Astrocyte (in vitro differentiated cells and primary cell): ENCODE measurements around the gene ACAT2. TPM values are rescaled to one million over a fixed set of nuclear protein-coding genes. Genes with fewer than 3 reads are reported as not detected.
A peak's percentile ranks its signal among the peaks of the same experiment; 100 is the strongest.

Experiments used
- DNase-seq: peaks from one replicate; pipeline ENCODE4 v3.0.0-alpha.2; 2010; ENCODE audit warnings: low read depth
- FAIRE-seq: peaks from 2 replicates; lab custom pipeline; 2011; peaks lifted over from hg19 to GRCh38; lab: Jason Lieb, UNC
- H2AFZ ChIP-seq: 2 replicates; pipeline ENCODE4 v1.6.0; 2012; ENCODE audit warnings: low read depth, low read length, inconsistent platforms
- H3K27ac ChIP-seq: 2 replicates; pipeline ENCODE4 v1.5.1; 2011; ENCODE audit warnings: low read depth, low read length, inconsistent platforms
- H3K27me3 ChIP-seq: 2 replicates; pipeline ENCODE4 v1.6.0; 2011; ENCODE audit warnings: low read length, inconsistent platforms; ENCODE audit not compliant: insufficient read depth
- H3K36me3 ChIP-seq: 2 replicates; pipeline ENCODE4 v1.5.1; 2011; ENCODE audit warnings: low read length, inconsistent platforms; ENCODE audit not compliant: insufficient read depth
- H3K4me1 ChIP-seq: 2 replicates; pipeline ENCODE4 v1.5.1; 2011; ENCODE audit warnings: low read length, inconsistent platforms; ENCODE audit not compliant: insufficient read depth
- H3K4me2 ChIP-seq: 2 replicates; pipeline ENCODE4 v1.6.0; 2012; ENCODE audit warnings: low read length, inconsistent platforms
- H3K4me3 ChIP-seq: 2 replicates; pipeline ENCODE4 v1.5.1; 2011; ENCODE audit warnings: low read depth, mild to moderate bottlenecking, low read length, inconsistent platforms; ENCODE audit not compliant: insufficient read depth
- H3K79me2 ChIP-seq: 2 replicates; pipeline ENCODE4 v1.6.0; 2012; ENCODE audit warnings: mild to moderate bottlenecking, low read length, inconsistent platforms; ENCODE audit not compliant: insufficient read depth
- H3K9ac ChIP-seq: 2 replicates; pipeline ENCODE4 v1.6.0; 2012; ENCODE audit warnings: mild to moderate bottlenecking, low read length, inconsistent platforms
- H3K9me3 ChIP-seq: 2 replicates; pipeline ENCODE4 v1.5.1; 2012; ENCODE audit warnings: low read depth, mild to moderate bottlenecking, low read length, inconsistent platforms; ENCODE audit not compliant: insufficient read depth
- H4K20me1 ChIP-seq: 2 replicates; pipeline ENCODE4 v1.6.0; 2012; ENCODE audit warnings: low read length, inconsistent platforms; ENCODE audit not compliant: insufficient read depth
- H3K27ac Mint-ChIP-seq: one replicate; pipeline ENCODE4 v1.8.0; 2021; ENCODE audit warnings: mild to moderate bottlenecking, mixed read lengths; ENCODE audit not compliant: unreplicated experiment
- H3K27me3 Mint-ChIP-seq: one replicate; pipeline ENCODE4 v1.8.0; 2021; ENCODE audit warnings: low read depth, mixed read lengths; ENCODE audit not compliant: unreplicated experiment
- H3K36me3 Mint-ChIP-seq: one replicate; pipeline ENCODE4 v1.8.0; 2021; ENCODE audit warnings: low read depth, mixed read lengths; ENCODE audit not compliant: unreplicated experiment
- H3K4me1 Mint-ChIP-seq: one replicate; pipeline ENCODE4 v1.8.0; 2021; ENCODE audit warnings: low read depth, mixed read lengths; ENCODE audit not compliant: unreplicated experiment
- H3K4me3 Mint-ChIP-seq: one replicate; pipeline ENCODE4 v1.8.0; 2021; ENCODE audit warnings: mild to moderate bottlenecking, moderate library complexity, mixed read lengths; ENCODE audit not compliant: unreplicated experiment
- H3K9me3 Mint-ChIP-seq: one replicate; pipeline ENCODE4 v1.8.0; 2021; ENCODE audit warnings: mild to moderate bottlenecking, mixed read lengths; ENCODE audit not compliant: unreplicated experiment
- EZH2 ChIP-seq: IDR thresholded peaks from 2 replicates; pipeline ENCODE4 v1.6.1; 2012; ENCODE audit warnings: mild to moderate bottlenecking, low read length, inconsistent platforms; ENCODE audit not compliant: insufficient read depth
- total RNA-seq: library from RNA; stranded (reverse); gene quantifications from 2 replicates; pipeline ENCODE4 v1.2.1, GENCODE V29; 2021
- TF ChIP-seq, protein P1 (sequence below): IDR thresholded peaks from 2 replicates; pipeline ENCODE4 v1.5.1; 2011; ENCODE audit warnings: low read depth, mild to moderate bottlenecking, inconsistent platforms, low read length, moderate library complexity; ENCODE audit not compliant: insufficient read depth

ACAT2 gene
- total RNA-seq, 1 donor from 2014 or later, result 96.7 TPM

DNA sequence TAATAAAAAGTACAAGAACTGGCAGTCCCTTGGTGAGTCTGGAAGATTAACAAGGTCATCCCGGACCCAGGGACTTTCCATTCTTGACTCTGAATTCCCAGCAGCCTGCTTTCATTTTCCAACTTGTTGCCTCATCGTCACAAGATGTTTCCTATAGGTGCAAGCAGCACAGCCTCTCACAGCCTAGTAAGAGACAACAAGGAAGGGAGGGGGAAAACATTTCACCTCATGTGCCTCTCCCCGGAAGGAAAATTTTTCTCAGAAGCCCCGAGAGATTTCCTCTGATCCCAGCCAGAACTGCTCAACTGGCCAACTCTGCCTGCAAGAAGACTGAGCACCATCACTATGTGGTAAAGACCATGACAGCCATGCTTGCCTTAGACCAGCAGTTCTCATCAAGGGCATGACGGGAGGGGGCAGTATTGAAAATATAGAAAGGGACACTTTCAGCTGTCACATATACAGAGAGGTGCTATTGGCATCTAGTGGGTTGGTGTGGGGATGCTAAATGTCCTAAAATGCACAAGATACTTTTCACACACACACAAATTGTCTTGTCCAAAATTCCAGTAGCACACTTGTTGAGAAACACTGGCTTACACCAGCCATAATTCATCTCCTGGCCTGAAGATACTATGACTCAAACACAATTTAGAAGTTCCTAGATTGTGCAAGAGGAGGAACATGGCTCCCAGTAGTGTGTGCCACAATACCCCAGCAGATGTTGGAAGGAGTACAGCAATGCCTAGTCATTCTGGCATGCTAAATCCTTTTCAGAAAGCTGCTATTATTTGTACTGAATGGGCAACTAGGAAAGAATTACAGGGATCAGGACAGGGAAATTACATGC, 45.4 kb upstream of the ACAT2 start:
- no peaks in the 10 kb centered on the region for H3K27me3 Mint-ChIP-seq
- H3K36me3 ChIP-seq, result no peaks in the 10 kb centered on the region
- H3K27ac ChIP-seq, result peak overlapping the region; percentile 67
- peaks cover 4% of the 10 kb centered on the region for H4K20me1 ChIP-seq
- peaks cover 7% of the 10 kb centered on the region for H3K79me2 ChIP-seq
- TF ChIP-seq, protein P1, sequence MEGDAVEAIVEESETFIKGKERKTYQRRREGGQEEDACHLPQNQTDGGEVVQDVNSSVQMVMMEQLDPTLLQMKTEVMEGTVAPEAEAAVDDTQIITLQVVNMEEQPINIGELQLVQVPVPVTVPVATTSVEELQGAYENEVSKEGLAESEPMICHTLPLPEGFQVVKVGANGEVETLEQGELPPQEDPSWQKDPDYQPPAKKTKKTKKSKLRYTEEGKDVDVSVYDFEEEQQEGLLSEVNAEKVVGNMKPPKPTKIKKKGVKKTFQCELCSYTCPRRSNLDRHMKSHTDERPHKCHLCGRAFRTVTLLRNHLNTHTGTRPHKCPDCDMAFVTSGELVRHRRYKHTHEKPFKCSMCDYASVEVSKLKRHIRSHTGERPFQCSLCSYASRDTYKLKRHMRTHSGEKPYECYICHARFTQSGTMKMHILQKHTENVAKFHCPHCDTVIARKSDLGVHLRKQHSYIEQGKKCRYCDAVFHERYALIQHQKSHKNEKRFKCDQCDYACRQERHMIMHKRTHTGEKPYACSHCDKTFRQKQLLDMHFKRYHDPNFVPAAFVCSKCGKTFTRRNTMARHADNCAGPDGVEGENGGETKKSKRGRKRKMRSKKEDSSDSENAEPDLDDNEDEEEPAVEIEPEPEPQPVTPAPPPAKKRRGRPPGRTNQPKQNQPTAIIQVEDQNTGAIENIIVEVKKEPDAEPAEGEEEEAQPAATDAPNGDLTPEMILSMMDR, result no peak
- no peak for TF ChIP-seq EZH2
- no peaks in the 10 kb centered on the region for H3K4me1 Mint-ChIP-seq
- H2AFZ ChIP-seq, result no peak overlapping the region
- no peaks in the 10 kb centered on the region for H3K9me3 ChIP-seq
- no peaks in the 10 kb centered on the region for H3K36me3 Mint-ChIP-seq
- no peak overlapping the region for H3K4me3 ChIP-seq
- no peak overlapping the region for H3K27ac Mint-ChIP-seq
- H3K4me1 ChIP-seq, result peaks cover 16% of the 10 kb centered on the region
- DNase-seq (peak; percentile 93), FAIRE-seq (peak; percentile 45)
- H3K9me3 Mint-ChIP-seq, result no peaks in the 10 kb centered on the region
- H3K4me2 ChIP-seq, result peak overlapping the region; percentile 0
- no peak overlapping the region for H3K4me3 Mint-ChIP-seq
- H3K9ac ChIP-seq, result peak overlapping the region; percentile 31
- H3K27me3 ChIP-seq, result no peaks in the 10 kb centered on the region

DNA sequence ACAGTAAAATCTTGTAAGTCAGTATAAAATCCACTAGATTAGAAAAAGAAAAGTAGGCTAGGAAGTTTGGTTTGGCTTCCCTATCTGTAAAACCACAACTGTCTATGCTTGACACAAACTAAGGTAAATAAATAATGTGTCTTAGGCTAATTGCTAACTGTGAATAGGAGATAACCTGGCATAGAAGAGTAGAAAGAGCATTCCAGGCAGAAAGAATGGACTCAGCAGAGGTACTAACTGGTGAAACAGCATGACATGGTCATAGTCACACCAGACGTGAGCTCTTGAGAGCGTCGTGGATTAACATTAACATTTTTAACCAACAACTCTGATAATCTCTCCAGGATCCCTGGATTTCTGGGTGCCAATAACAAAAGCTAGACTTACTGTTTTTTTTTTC, 43.2 kb upstream of the ACAT2 start:
- Histone ChIP-seq H3K9me3 (no peaks in the 10 kb centered on the region), H4K20me1 (peaks cover 16% of the 10 kb centered on the region), H3K27ac (no peak overlapping the region), H3K9ac (no peak overlapping the region), H2AFZ (no peak overlapping the region), H3K4me2 (no peak overlapping the region), H3K36me3 (no peaks in the 10 kb centered on the region), H3K4me3 (no peak overlapping the region), H3K27me3 (no peaks in the 10 kb centered on the region), H3K79me2 (peaks cover 19% of the 10 kb centered on the region), H3K4me1 (peaks cover 16% of the 10 kb centered on the region)
- H3K27me3 Mint-ChIP-seq, result no peaks in the 10 kb centered on the region
- H3K9me3 Mint-ChIP-seq, result peaks cover 2% of the 10 kb centered on the region
- no peak for TF ChIP-seq EZH2
- TF ChIP-seq, protein P1, result no peak
- H3K36me3 Mint-ChIP-seq, result no peaks in the 10 kb centered on the region
- no peak for FAIRE-seq
- no peak for DNase-seq
- no peak overlapping the region for H3K4me3 Mint-ChIP-seq
- no peak overlapping the region for H3K27ac Mint-ChIP-seq
- no peaks in the 10 kb centered on the region for H3K4me1 Mint-ChIP-seq

DNA sequence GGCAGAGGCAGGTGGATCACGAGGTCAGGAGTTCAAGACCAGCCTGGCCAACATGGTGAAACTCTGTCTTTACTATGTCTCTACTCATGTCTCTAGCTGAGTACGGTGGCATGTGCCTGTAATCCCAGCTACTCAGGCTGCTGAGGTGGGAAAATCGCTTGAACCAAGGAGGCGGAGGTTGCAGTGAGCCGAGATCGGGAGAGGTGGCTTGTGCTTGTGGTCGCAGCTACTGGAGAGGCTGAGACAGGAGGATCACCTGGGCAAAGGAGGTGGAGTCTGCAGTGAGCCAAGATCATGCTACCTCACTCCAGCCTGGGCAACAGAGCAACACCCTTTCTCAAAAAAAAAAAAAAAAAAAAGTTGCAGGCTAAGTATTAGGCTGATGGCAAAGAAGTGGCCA, 42.6 kb upstream of the ACAT2 start:
- Mint-ChIP-seq H3K9me3 (peaks cover 2% of the 10 kb centered on the region), H3K36me3 (peaks cover 2% of the 10 kb centered on the region), H3K4me3 (no peak overlapping the region), H3K4me1 (no peaks in the 10 kb centered on the region), H3K27me3 (no peaks in the 10 kb centered on the region), H3K27ac (no peak overlapping the region)
- Histone ChIP-seq H3K9ac (no peak overlapping the region), H3K27ac (no peak overlapping the region), H3K4me3 (no peak overlapping the region), H3K9me3 (no peaks in the 10 kb centered on the region), H3K36me3 (no peaks in the 10 kb centered on the region), H2AFZ (no peak overlapping the region), H3K27me3 (no peaks in the 10 kb centered on the region), H3K4me2 (no peak overlapping the region), H3K79me2 (peaks cover 26% of the 10 kb centered on the region), H4K20me1 (peaks cover 17% of the 10 kb centered on the region), H3K4me1 (peaks cover 16% of the 10 kb centered on the region)
- TF ChIP-seq, protein P1, result no peak
- TF ChIP-seq EZH2, result no peak
- no peak for DNase-seq
- FAIRE-seq, result no peak
